H9 (cell line): ENCODE measurements around the gene RPS14. TPM values are rescaled to one million over a fixed set of nuclear protein-coding genes. Genes with fewer than 3 reads are reported as not detected.

Experiments
- DNase-seq: peaks from one replicate; pipeline ENCODE4 v3.0.0-alpha.2; 2017
- H2AFZ ChIP-seq: one replicate; pipeline ENCODE4 v1.6.1; 2013; ENCODE audit warnings: mild to moderate bottlenecking, low read length, control low read depth, moderate library complexity
- H2AK5ac ChIP-seq: 2 replicates; pipeline ENCODE4 v1.6.1; 2013; ENCODE audit warnings: low read length, control low read depth, mixed read lengths; ENCODE audit not compliant: insufficient read length
- H2BK120ac ChIP-seq: one replicate; pipeline ENCODE4 v1.6.1; 2013; ENCODE audit warnings: low read depth, mild to moderate bottlenecking, low read length, control low read depth, inconsistent platforms; ENCODE audit not compliant: poor library complexity, severe bottlenecking
- H2BK12ac ChIP-seq: 2 replicates; pipeline ENCODE4 v1.6.1; 2013; ENCODE audit warnings: low read length, control low read depth, mixed read lengths, low read depth; ENCODE audit not compliant: insufficient read length
- H2BK15ac ChIP-seq: 2 replicates; pipeline ENCODE4 v1.6.1; 2013; ENCODE audit warnings: low read depth, low read length, control low read depth
- H2BK20ac ChIP-seq: one replicate; pipeline ENCODE4 v1.6.1; 2013; ENCODE audit warnings: low read depth, mild to moderate bottlenecking, low read length, control low read depth, inconsistent platforms; ENCODE audit not compliant: poor library complexity, severe bottlenecking
- H2BK5ac ChIP-seq: 2 replicates; pipeline ENCODE4 v1.6.1; 2013; ENCODE audit warnings: low read length, control low read depth, mixed read lengths; ENCODE audit not compliant: insufficient read length
- H3K14ac ChIP-seq: 2 replicates; pipeline ENCODE4 v1.6.1; 2013; ENCODE audit warnings: low read length, control low read depth; ENCODE audit not compliant: insufficient read depth
- H3K18ac ChIP-seq: 2 replicates; pipeline ENCODE4 v1.6.1; 2013; ENCODE audit warnings: low read depth, mild to moderate bottlenecking, mixed read lengths, low read length, control low read depth; ENCODE audit not compliant: insufficient read length
- H3K23ac ChIP-seq: 2 replicates; pipeline ENCODE4 v1.6.1; 2013; ENCODE audit warnings: low read length, control low read depth, mixed read lengths, low read depth; ENCODE audit not compliant: insufficient read length
- H3K23me2 ChIP-seq: 2 replicates; pipeline ENCODE4 v1.6.1; 2013; ENCODE audit warnings: low read depth, mild to moderate bottlenecking, mixed read lengths, low read length, control low read depth; ENCODE audit not compliant: insufficient read length, poor library complexity, severe bottlenecking
- H3K27ac ChIP-seq: 2 replicates; pipeline ENCODE4 v1.5.1; 2013; ENCODE audit warnings: low read length, control low read depth, mixed read lengths, low read depth; ENCODE audit not compliant: insufficient read length
- H3K27me3 ChIP-seq: 2 replicates; pipeline ENCODE4 v1.6.1; 2013; ENCODE audit warnings: low read length, control low read depth, inconsistent platforms; ENCODE audit not compliant: insufficient read depth
- H3K4ac ChIP-seq: 2 replicates; pipeline ENCODE4 v1.6.1; 2013; ENCODE audit warnings: low read depth, mild to moderate bottlenecking, control low read depth, inconsistent platforms, low read length, moderate library complexity
- H3K4me1 ChIP-seq: 2 replicates; pipeline ENCODE4 v1.6.1; 2013; ENCODE audit warnings: low read length, control low read depth, inconsistent platforms; ENCODE audit not compliant: insufficient read depth
- H3K4me2 ChIP-seq: 2 replicates; pipeline ENCODE4 v1.6.1; 2013; ENCODE audit warnings: low read length, control low read depth, mixed read lengths; ENCODE audit not compliant: insufficient read length, insufficient read depth
- H3K56ac ChIP-seq: 2 replicates; pipeline ENCODE4 v1.6.1; 2013; ENCODE audit warnings: low read depth, mild to moderate bottlenecking, mixed read lengths, low read length, control low read depth; ENCODE audit not compliant: insufficient read length
- H3K79me1 ChIP-seq: 2 replicates; pipeline ENCODE4 v1.6.1; 2013; ENCODE audit warnings: low read depth, mild to moderate bottlenecking, moderate library complexity, low read length, control low read depth, inconsistent platforms; ENCODE audit not compliant: insufficient read depth, poor library complexity, severe bottlenecking
- H3K79me2 ChIP-seq: 2 replicates; pipeline ENCODE4 v1.6.1; 2013; ENCODE audit warnings: low read length, control low read depth, inconsistent platforms; ENCODE audit not compliant: insufficient read depth
- H3K9ac ChIP-seq: 2 replicates; pipeline ENCODE4 v1.6.1; 2013; ENCODE audit warnings: low read length, control low read depth, mixed read lengths; ENCODE audit not compliant: insufficient read length; ENCODE audit errors: extremely low read depth
- H3K9me3 ChIP-seq: one replicate; pipeline ENCODE4 v1.6.1; 2013; ENCODE audit warnings: low read depth, low read length, inconsistent platforms; ENCODE audit not compliant: control insufficient read depth
- H3T11ph ChIP-seq: one replicate; pipeline ENCODE4 v1.6.1; 2013; ENCODE audit warnings: mild to moderate bottlenecking, low read length, control low read depth, inconsistent platforms
- H4K20me1 ChIP-seq: one replicate; pipeline ENCODE4 v1.6.1; 2013; ENCODE audit not compliant: control insufficient read depth, insufficient read length, insufficient read depth
- H4K5ac ChIP-seq: 2 replicates; pipeline ENCODE4 v1.6.1; 2013; ENCODE audit warnings: low read depth, mild to moderate bottlenecking, mixed read lengths, low read length, control low read depth; ENCODE audit not compliant: insufficient read length
- H4K8ac ChIP-seq: replicated peaks from 2 replicates; pipeline ENCODE4 v1.6.1; 2013; ENCODE audit warnings: low read length, control low read depth, mixed read lengths, low read depth; ENCODE audit not compliant: insufficient read length
- H4K91ac ChIP-seq: 2 replicates; pipeline ENCODE4 v1.6.1; 2013; ENCODE audit warnings: low read depth, mild to moderate bottlenecking, moderate library complexity, mixed read lengths, low read length, control low read depth; ENCODE audit not compliant: insufficient read length
- H3K27ac Mint-ChIP-seq, 3 experiments: 2 replicates in 2 of 3; 3 replicates in 1 of 3; pipeline ENCODE4 v1.8.0; 2020 to 2021; ENCODE audit warnings: mixed read lengths in 3 of 3, mild to moderate bottlenecking in 1 of 3, moderate library complexity in 1 of 3
- H3K27me3 Mint-ChIP-seq: 2 replicates; pipeline ENCODE4 v1.8.0; 2021; ENCODE audit warnings: low read depth, mild to moderate bottlenecking, moderate library complexity, mixed read lengths
- H3K36me3 Mint-ChIP-seq, 3 experiments: 2 replicates in 2 of 3; 3 replicates in 1 of 3; pipeline ENCODE4 v1.8.0; 2020 to 2021; ENCODE audit warnings: low read depth in 3 of 3, mixed read lengths in 3 of 3; ENCODE audit not compliant: insufficient read depth in 1 of 3
- H3K4me1 Mint-ChIP-seq, 2 experiments: 2 replicates each; pipeline ENCODE4 v1.8.0; 2020; ENCODE audit warnings: mixed read lengths in 2 of 2
- H3K4me3 Mint-ChIP-seq, 2 experiments: 2 replicates in 1 of 2; 3 replicates in 1 of 2; pipeline ENCODE4 v1.8.0; 2020 to 2021; ENCODE audit warnings: mild to moderate bottlenecking in 2 of 2, mixed read lengths in 2 of 2, moderate library complexity in 1 of 2
- H3K9me3 Mint-ChIP-seq, 2 experiments: 2 replicates in 1 of 2; 3 replicates in 1 of 2; pipeline ENCODE4 v1.8.0; 2020; ENCODE audit warnings: mild to moderate bottlenecking in 2 of 2, mixed read lengths in 2 of 2, moderate library complexity in 1 of 2
- CTCF ChIP-seq: fragments of 200-600 bp; sonication (generic); conservative IDR thresholded peaks from 3 replicates; pipeline ENCODE4 v1.8.0; 2021; ENCODE audit warnings: antibody characterized with exemption, mild to moderate bottlenecking
- WGBS: extraction: QIAGEN DNeasy Blood & Tissue Kit; methylation state at CpG from one replicate; pipeline ENCODE4 v1.1.7; 2013; ENCODE audit warnings: missing lambda C conversion rate, low lambda C conversion rate, mixed read lengths; ENCODE audit not compliant: insufficient read length; ENCODE audit errors: extremely low coverage; 5-methylcytosine and 5-hydroxymethylcytosine counted together
- total RNA-seq: library from RNA; stranded (reverse); gene quantifications from 2 replicates; pipeline ENCODE4 v1.2.1, GENCODE V29; 2021

The RPS14 gene
- total RNA-seq, 1 experiment from 2014 or later: 2,533 TPM

GRCh38 chr5:150398722-150399523, 50.6 kb downstream of the RPS14 start:
- Histone ChIP-seq H3K27ac (no peak overlapping the region), H3K23me2 (no peaks in the 10 kb centered on the region), H3K18ac (no peak overlapping the region), H3K23ac (no peak overlapping the region), H3K4me2 (no peak overlapping the region), H4K5ac (no peak overlapping the region), H3K14ac (no peak overlapping the region), H3K4ac (no peak overlapping the region), H2BK15ac (no peak overlapping the region), H3K79me2 (no peaks in the 10 kb centered on the region), H3K27me3 (no peaks in the 10 kb centered on the region), H3K79me1 (no peaks in the 10 kb centered on the region), H2BK5ac (no peak overlapping the region), H2AFZ (no peak overlapping the region), H3K9ac (no peak overlapping the region), H2AK5ac (no peak overlapping the region), H4K91ac (no peak overlapping the region), H2BK20ac (no peak overlapping the region), H3K56ac (no peak overlapping the region), H3T11ph (no peak overlapping the region), H2BK12ac (no peak overlapping the region), H4K8ac (no peak overlapping the region), H3K9me3 (no peaks in the 10 kb centered on the region), H2BK120ac (no peak overlapping the region), H3K4me1 (no peaks in the 10 kb centered on the region), H4K20me1 (peaks cover 2% of the 10 kb centered on the region)
- H3K4me3 Mint-ChIP-seq: no peak overlapping the region
- TF ChIP-seq CTCF: peak; percentile 53
- peaks cover 49 to 85% (median 67%) of the 10 kb centered on the region in 3 experiments for H3K36me3 Mint-ChIP-seq
- peak; percentile 52 for DNase-seq
- H3K4me1 Mint-ChIP-seq: no peaks in the 10 kb centered on the region
- H3K27me3 Mint-ChIP-seq: no peaks in the 10 kb centered on the region
- H3K9me3 Mint-ChIP-seq: no peaks in the 10 kb centered on the region
- no peak overlapping the region for H3K27ac Mint-ChIP-seq
- WGBS: no CpG with 5 or more reads among the region's 12 CpGs
